ENCODE measurements around the gene CHIT1.
"Not testable (repeated sequence)": the region's sequence is repeated elsewhere in the genome, so short reads cannot be mapped to it uniquely, and the experiment has no call there.

The CHIT1 gene

GRCh38 chr1:203229471-203230135 is at the start of gene CHIT1:
Gene CHIT1 (minus strand): TSS chr1:203229673. CDS start chr1:203229636, 37 bp downstream.
- DNase-seq: no peak

- DNase-seq: no peak
Observed at GRCh38 chr1:203278885-203279406, 49.5 kb upstream of the CHIT1 start.

GRCh38 chr1:203278082-203278884 is 48.8 kb upstream of the CHIT1 start:
- peak; percentile 12 to 17 for DNase-seq

GRCh38 chr1:203276916-203277545 is 47.6 kb upstream of the CHIT1 start:
- DNase-seq: no peak

GRCh38 chr1:203276408-203276807 is 46.9 kb upstream of the CHIT1 start:
- no peak for DNase-seq

- DNase-seq: no peak
Observed at GRCh38 chr1:203275656-203276272, 46.3 kb upstream of the CHIT1 start.

- no peak for DNase-seq
Observed at GRCh38 chr1:203274603-203275381, 45.3 kb upstream of the CHIT1 start.

GRCh38 chr1:203273869-203274602 is 44.6 kb upstream of the CHIT1 start:
- no peak for DNase-seq

- DNase-seq: peak; percentile 44 to 46
Observed at GRCh38 chr1:203273206-203273868, 43.9 kb upstream of the CHIT1 start.

- no peak for DNase-seq
Observed at GRCh38 chr1:203272633-203273205, 43.2 kb upstream of the CHIT1 start.

- no peak for DNase-seq
Observed at GRCh38 chr1:203271962-203272632, 42.6 kb upstream of the CHIT1 start.

- DNase-seq: peak; percentile 87 to 91
Observed at GRCh38 chr1:203271018-203271743, 41.7 kb upstream of the CHIT1 start.

GRCh38 chr1:203270448-203270847 is 41.0 kb upstream of the CHIT1 start:
- DNase-seq: no peak

- DNase-seq: no peak
Observed at GRCh38 chr1:203269654-203270020, 40.2 kb upstream of the CHIT1 start.

GRCh38 chr1:203268901-203269653 is 39.6 kb upstream of the CHIT1 start:
- DNase-seq: peak; percentile 87 to 91

GRCh38 chr1:203267912-203268311 is 38.4 kb upstream of the CHIT1 start:
- DNase-seq: no peak

- peak; percentile 91 to 96 for DNase-seq
Observed at GRCh38 chr1:203267347-203267846, 37.9 kb upstream of the CHIT1 start.

- DNase-seq: not testable (repeated sequence)
Observed at GRCh38 chr1:203266140-203266539, 36.7 kb upstream of the CHIT1 start.

All from Kasumi-1 (cell line).